Measurements from ENCODE around the gene ST8SIA4.

ST8SIA4 gene

GRCh38 chr5:100898504-100899346, 4.4 kb downstream of the ST8SIA4 start:
- no peak for ATAC-seq (replicated peaks)
- Mint-ChIP-seq H3K4me1 (ENCODE audit: low read depth in 2 of 2) (peaks cover 44 to 70% of the 10 kb centered on the region in 2 donors), H3K4me3 (peak overlapping the region; percentile 97 to 98), H3K27me3 (no peaks in the 10 kb centered on the region), H3K27ac (peak overlapping the region; percentile 81 to 92), H3K9me3 (no peaks in the 10 kb centered on the region), H3K36me3 (ENCODE audit: insufficient read depth) (peaks cover 62% of the 10 kb centered on the region)
- DNase-seq, result no peak

GRCh38 chr5:100896054-100896453, 7.0 kb downstream of the ST8SIA4 start:
- H3K36me3 Mint-ChIP-seq (ENCODE audit: insufficient read depth), result peaks cover 49% of the 10 kb centered on the region
- H3K27me3 Mint-ChIP-seq, result no peaks in the 10 kb centered on the region
- peak overlapping the region in 1 of 2 donors; percentile 68 for H3K4me3 Mint-ChIP-seq
- H3K27ac Mint-ChIP-seq, result peak overlapping the region; percentile 2 to 75
- H3K9me3 Mint-ChIP-seq, result no peaks in the 10 kb centered on the region
- DNase-seq (no peak), ATAC-seq (replicated peaks) (no peak)
- H3K4me1 Mint-ChIP-seq (ENCODE audit: low read depth in 2 of 2), result peaks cover 35 to 54% of the 10 kb centered on the region in 2 donors

GRCh38 chr5:100890461-100891008, 12.5 kb downstream of the ST8SIA4 start:
- Mint-ChIP-seq H3K4me3 (peak overlapping the region; percentile 65 to 79), H3K36me3 (ENCODE audit: insufficient read depth) (peaks cover 45% of the 10 kb centered on the region), H3K27ac (peak overlapping the region; percentile 93 to 97), H3K4me1 (ENCODE audit: low read depth in 2 of 2) (peaks cover 27 to 55% of the 10 kb centered on the region in 2 donors), H3K9me3 (no peaks in the 10 kb centered on the region), H3K27me3 (no peaks in the 10 kb centered on the region)
- no peak for ATAC-seq (replicated peaks)
- no peak for DNase-seq

GRCh38 chr5:100889896-100890295, 13.2 kb downstream of the ST8SIA4 start:
- H3K27me3 Mint-ChIP-seq, result no peaks in the 10 kb centered on the region
- H3K4me3 Mint-ChIP-seq, result peak overlapping the region; percentile 65 to 79
- H3K27ac Mint-ChIP-seq, result peak overlapping the region; percentile 93 to 97
- peaks cover 43% of the 10 kb centered on the region for H3K36me3 Mint-ChIP-seq (ENCODE audit: insufficient read depth)
- DNase-seq (no peak), ATAC-seq (replicated peaks) (no peak)
- no peaks in the 10 kb centered on the region for H3K9me3 Mint-ChIP-seq
- peaks cover 25 to 52% of the 10 kb centered on the region in 2 donors for H3K4me1 Mint-ChIP-seq (ENCODE audit: low read depth in 2 of 2)

- ATAC-seq (replicated peaks), result peak; percentile 96
- peak; percentile 4 to 19 (median 15) for DNase-seq
- Mint-ChIP-seq H3K36me3 (ENCODE audit: insufficient read depth) (peaks cover 37% of the 10 kb centered on the region), H3K9me3 (no peaks in the 10 kb centered on the region), H3K4me3 (peak overlapping the region; percentile 65 to 79), H3K27me3 (no peaks in the 10 kb centered on the region), H3K4me1 (ENCODE audit: low read depth in 2 of 2) (peaks cover 27 to 52% of the 10 kb centered on the region in 2 donors), H3K27ac (peak overlapping the region; percentile 93 to 97)
Observed at GRCh38 chr5:100889165-100889743, 13.8 kb downstream of the ST8SIA4 start.

GRCh38 chr5:100877274-100877673, 25.8 kb downstream of the ST8SIA4 start:
- Mint-ChIP-seq H3K4me1 (ENCODE audit: low read depth in 2 of 2) (peaks cover 18 to 45% of the 10 kb centered on the region in 2 donors), H3K27me3 (no peaks in the 10 kb centered on the region), H3K36me3 (ENCODE audit: insufficient read depth) (peaks cover 19% of the 10 kb centered on the region), H3K4me3 (no peak overlapping the region), H3K9me3 (no peaks in the 10 kb centered on the region), H3K27ac (no peak overlapping the region)
- ATAC-seq (replicated peaks) (no peak), DNase-seq (no peak)

GRCh38 chr5:100872408-100873190, 30.5 kb downstream of the ST8SIA4 start:
- peak; percentile 79 for ATAC-seq (replicated peaks)
- H3K9me3 Mint-ChIP-seq, result no peaks in the 10 kb centered on the region
- H3K36me3 Mint-ChIP-seq (ENCODE audit: insufficient read depth), result peaks cover 21% of the 10 kb centered on the region

GRCh38 chr5:100867039-100867562, 36.0 kb downstream of the ST8SIA4 start:
- Mint-ChIP-seq H3K4me1 (ENCODE audit: low read depth in 2 of 2) (peaks cover 11 to 43% of the 10 kb centered on the region in 2 donors), H3K27me3 (no peaks in the 10 kb centered on the region), H3K4me3 (no peak overlapping the region), H3K27ac (peak overlapping the region in 1 of 2 donors; percentile 57), H3K9me3 (no peaks in the 10 kb centered on the region), H3K36me3 (ENCODE audit: insufficient read depth) (peaks cover 13% of the 10 kb centered on the region)
- ATAC-seq (replicated peaks), result no peak
- no peak for DNase-seq

More at GRCh38 chr5:100872408-100873190, 30.5 kb downstream of the ST8SIA4 start:
- peak overlapping the region in 1 of 2 donors; percentile 69 for H3K27ac Mint-ChIP-seq
- no peak for DNase-seq
- H3K27me3 Mint-ChIP-seq, result no peaks in the 10 kb centered on the region
- no peak overlapping the region for H3K4me3 Mint-ChIP-seq
- H3K4me1 Mint-ChIP-seq (ENCODE audit: low read depth in 2 of 2), result peaks cover 15 to 44% of the 10 kb centered on the region in 2 donors

- Mint-ChIP-seq H3K36me3 (ENCODE audit: insufficient read depth) (peaks cover 13% of the 10 kb centered on the region), H3K9me3 (no peaks in the 10 kb centered on the region), H3K4me1 (ENCODE audit: low read depth in 2 of 2) (peaks cover 20 to 61% of the 10 kb centered on the region in 2 donors), H3K27me3 (no peaks in the 10 kb centered on the region), H3K27ac (peak overlapping the region in 1 of 2 donors; percentile 69), H3K4me3 (no peak overlapping the region)
- DNase-seq (no peak), ATAC-seq (replicated peaks) (no peak)
Observed at GRCh38 chr5:100864931-100865330, 38.2 kb downstream of the ST8SIA4 start.

GRCh38 chr5:100863739-100864138, 39.3 kb downstream of the ST8SIA4 start:
- Mint-ChIP-seq H3K27ac (peak overlapping the region in 1 of 2 donors; percentile 69), H3K27me3 (no peaks in the 10 kb centered on the region), H3K4me1 (ENCODE audit: low read depth in 2 of 2) (peaks cover 20 to 66% of the 10 kb centered on the region in 2 donors), H3K9me3 (no peaks in the 10 kb centered on the region), H3K4me3 (no peak overlapping the region), H3K36me3 (ENCODE audit: insufficient read depth) (peaks cover 10% of the 10 kb centered on the region)
- ATAC-seq (replicated peaks) (no peak), DNase-seq (no peak)

- Mint-ChIP-seq H3K4me1 (ENCODE audit: low read depth in 2 of 2) (peaks cover 24 to 61% of the 10 kb centered on the region in 2 donors), H3K27me3 (no peaks in the 10 kb centered on the region), H3K27ac (peak overlapping the region in 1 of 2 donors; percentile 75), H3K36me3 (ENCODE audit: insufficient read depth) (peaks cover 8% of the 10 kb centered on the region), H3K4me3 (no peak overlapping the region), H3K9me3 (no peaks in the 10 kb centered on the region)
- no peak for DNase-seq
- ATAC-seq (replicated peaks), result no peak
Observed at GRCh38 chr5:100861148-100861547, 41.9 kb downstream of the ST8SIA4 start.

- H3K4me3 Mint-ChIP-seq, result peak overlapping the region in 1 of 2 donors; percentile 52
- ATAC-seq (replicated peaks), result no peak
- no peaks in the 10 kb centered on the region for H3K9me3 Mint-ChIP-seq
- DNase-seq, result no peak
- H3K27me3 Mint-ChIP-seq, result no peaks in the 10 kb centered on the region
- peak overlapping the region in 1 of 2 donors; percentile 75 for H3K27ac Mint-ChIP-seq
- H3K36me3 Mint-ChIP-seq (ENCODE audit: insufficient read depth), result peaks cover 12% of the 10 kb centered on the region
- peaks cover 25 to 60% of the 10 kb centered on the region in 2 donors for H3K4me1 Mint-ChIP-seq (ENCODE audit: low read depth in 2 of 2)
Observed at GRCh38 chr5:100860407-100860806, 42.7 kb downstream of the ST8SIA4 start.

Measured in effector memory CD8-positive, alpha-beta T cell (primary cell).